ENCODE measurements around the gene CLSTN3. TPM values are rescaled to one million over a fixed set of nuclear protein-coding genes. Genes with fewer than 3 reads are reported as not detected.

The CLSTN3 gene
- total RNA-seq, 1 experiment from 2014 or later, result 24.7 TPM

GRCh38 chr12:7128681-7129286 lies 1.4 kb upstream of the CLSTN3 start, which contains the start of gene RBP5 (continued):
- TF ChIP-seq, protein P1, sequence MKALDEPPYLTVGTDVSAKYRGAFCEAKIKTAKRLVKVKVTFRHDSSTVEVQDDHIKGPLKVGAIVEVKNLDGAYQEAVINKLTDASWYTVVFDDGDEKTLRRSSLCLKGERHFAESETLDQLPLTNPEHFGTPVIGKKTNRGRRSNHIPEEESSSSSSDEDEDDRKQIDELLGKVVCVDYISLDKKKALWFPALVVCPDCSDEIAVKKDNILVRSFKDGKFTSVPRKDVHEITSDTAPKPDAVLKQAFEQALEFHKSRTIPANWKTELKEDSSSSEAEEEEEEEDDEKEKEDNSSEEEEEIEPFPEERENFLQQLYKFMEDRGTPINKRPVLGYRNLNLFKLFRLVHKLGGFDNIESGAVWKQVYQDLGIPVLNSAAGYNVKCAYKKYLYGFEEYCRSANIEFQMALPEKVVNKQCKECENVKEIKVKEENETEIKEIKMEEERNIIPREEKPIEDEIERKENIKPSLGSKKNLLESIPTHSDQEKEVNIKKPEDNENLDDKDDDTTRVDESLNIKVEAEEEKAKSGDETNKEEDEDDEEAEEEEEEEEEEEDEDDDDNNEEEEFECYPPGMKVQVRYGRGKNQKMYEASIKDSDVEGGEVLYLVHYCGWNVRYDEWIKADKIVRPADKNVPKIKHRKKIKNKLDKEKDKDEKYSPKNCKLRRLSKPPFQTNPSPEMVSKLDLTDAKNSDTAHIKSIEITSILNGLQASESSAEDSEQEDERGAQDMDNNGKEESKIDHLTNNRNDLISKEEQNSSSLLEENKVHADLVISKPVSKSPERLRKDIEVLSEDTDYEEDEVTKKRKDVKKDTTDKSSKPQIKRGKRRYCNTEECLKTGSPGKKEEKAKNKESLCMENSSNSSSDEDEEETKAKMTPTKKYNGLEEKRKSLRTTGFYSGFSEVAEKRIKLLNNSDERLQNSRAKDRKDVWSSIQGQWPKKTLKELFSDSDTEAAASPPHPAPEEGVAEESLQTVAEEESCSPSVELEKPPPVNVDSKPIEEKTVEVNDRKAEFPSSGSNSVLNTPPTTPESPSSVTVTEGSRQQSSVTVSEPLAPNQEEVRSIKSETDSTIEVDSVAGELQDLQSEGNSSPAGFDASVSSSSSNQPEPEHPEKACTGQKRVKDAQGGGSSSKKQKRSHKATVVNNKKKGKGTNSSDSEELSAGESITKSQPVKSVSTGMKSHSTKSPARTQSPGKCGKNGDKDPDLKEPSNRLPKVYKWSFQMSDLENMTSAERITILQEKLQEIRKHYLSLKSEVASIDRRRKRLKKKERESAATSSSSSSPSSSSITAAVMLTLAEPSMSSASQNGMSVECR (CRISPR knock-in tag; IDR thresholded peaks at IDR 0.05; ENCODE audit: borderline replicate concordance), result no peak
- no peak for TF ChIP-seq PRDM15 (CRISPR knock-in tag; IDR thresholded peaks at IDR 0.05)

DNA sequence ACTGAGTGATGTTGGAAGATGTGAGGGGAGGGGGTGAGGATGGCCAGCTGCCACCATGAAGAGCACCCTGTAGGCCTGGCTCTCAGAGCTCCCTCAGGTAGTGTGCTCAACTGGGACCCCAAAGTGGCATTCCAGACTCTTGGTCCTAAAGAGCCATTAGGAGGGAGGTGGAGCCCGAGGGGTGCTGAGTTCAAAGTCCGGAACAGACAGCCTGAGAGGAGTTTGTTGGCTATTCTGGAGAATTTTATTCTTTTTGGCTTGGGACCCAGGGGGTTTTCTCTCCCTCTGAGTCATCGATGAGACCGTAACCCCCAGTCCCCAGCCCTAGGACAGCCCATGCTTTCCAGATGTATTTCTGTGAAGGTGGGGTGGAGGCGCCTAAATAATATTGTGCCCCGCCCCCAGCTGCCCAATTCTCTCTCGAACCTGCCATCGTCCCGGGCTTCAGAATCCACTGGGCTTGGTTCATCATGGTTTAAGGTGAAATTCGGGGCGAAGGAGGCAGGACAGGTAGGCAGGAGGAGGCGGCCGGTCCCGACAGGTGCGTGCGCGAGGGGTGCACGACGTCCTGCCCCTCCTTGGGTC lies 792 bp upstream of the CLSTN3 start:
- Mint-ChIP-seq H3K9me3 (no peaks in the 10 kb centered on the region), H3K4me3 (peak overlapping the region; percentile 93), H3K27ac (no peak overlapping the region; the same call in 1 of the 2 replicates), H3K36me3 (no peaks in the 10 kb centered on the region; the same call in 1 of the 2 replicates), H3K4me1 (peaks cover 34% of the 10 kb centered on the region), H3K27me3 (ENCODE audit: low read depth) (peaks cover 23% of the 10 kb centered on the region)
- POLR2A ChIA-PET, result no interaction called here
- CTCF ChIA-PET, result interaction anchor here (1.3 to 2.2 kb wide), 3 partner anchors 16 to 21 kb away, joined by 4 to 11 read pairs (median 5); partner anchors contain the start of gene C1RL
- TF ChIP-seq NR1H2 (CRISPR knock-in tag; IDR thresholded peaks at IDR 0.05) (no peak), FOXK1 (CRISPR knock-in tag; IDR thresholded peaks at IDR 0.05) (no peak), ZBTB21 (CRISPR knock-in tag; IDR thresholded peaks at IDR 0.05; ENCODE audit: borderline replicate concordance) (no peak), IRF2 (CRISPR knock-in tag; IDR thresholded peaks at IDR 0.05; ENCODE audit: borderline replicate concordance, low read depth) (no peak), MAX (CRISPR knock-in tag; IDR thresholded peaks at IDR 0.05) (no peak), FOXJ3 (CRISPR knock-in tag; IDR thresholded peaks at IDR 0.05; ENCODE audit: borderline replicate concordance) (no peak), ETV6 (CRISPR knock-in tag; IDR thresholded peaks at IDR 0.05) (peak; percentile 23; the same call in 1 of the 2 replicates), USF2 (CRISPR knock-in tag; IDR thresholded peaks at IDR 0.05) (no peak), FOXP1 (CRISPR knock-in tag; IDR thresholded peaks at IDR 0.05; ENCODE audit: borderline replicate concordance) (peak; percentile 68; the same call in 1 of the 2 replicates), ESRRA (CRISPR knock-in tag; IDR thresholded peaks at IDR 0.05; ENCODE audit: borderline replicate concordance) (no peak)
- TF ChIP-seq, protein P2, sequence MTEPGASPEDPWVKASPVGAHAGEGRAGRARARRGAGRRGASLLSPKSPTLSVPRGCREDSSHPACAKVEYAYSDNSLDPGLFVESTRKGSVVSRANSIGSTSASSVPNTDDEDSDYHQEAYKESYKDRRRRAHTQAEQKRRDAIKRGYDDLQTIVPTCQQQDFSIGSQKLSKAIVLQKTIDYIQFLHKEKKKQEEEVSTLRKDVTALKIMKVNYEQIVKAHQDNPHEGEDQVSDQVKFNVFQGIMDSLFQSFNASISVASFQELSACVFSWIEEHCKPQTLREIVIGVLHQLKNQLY (CRISPR knock-in tag; IDR thresholded peaks at IDR 0.05), result no peak
- ATAC-seq, result peak; percentile 11; the same call in 1 of the 2 replicates
- no peak for DNase-seq (ENCODE audit: low spot score)
